ENCODE results near the gene KNTC1.
"Not testable (repeated sequence)": the region's sequence is repeated elsewhere in the genome, so short reads cannot be mapped to it uniquely, and the experiment has no call there.

Gene KNTC1

DNA sequence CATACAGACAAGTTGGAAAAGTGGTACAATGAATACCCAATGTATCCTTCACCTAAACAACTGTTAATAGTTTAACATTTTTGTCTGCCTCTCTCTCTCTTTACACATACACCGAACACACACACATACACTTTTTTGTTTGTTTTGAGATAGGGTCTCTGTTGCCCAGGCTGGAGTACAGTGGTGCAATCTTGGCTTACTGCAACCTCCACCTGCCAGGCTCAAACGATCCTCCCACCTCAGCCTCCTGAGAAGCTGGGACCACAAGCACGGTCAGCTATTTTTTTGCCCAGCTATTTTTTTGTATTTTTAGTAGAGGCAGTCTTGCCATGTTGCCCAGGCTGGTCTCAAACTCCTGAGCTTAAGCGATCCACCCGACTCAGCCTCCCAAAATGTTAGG lies 43.1 kb upstream of the KNTC1 start:
- TF ChIP-seq POLR2AphosphoS5 (IDR thresholded peaks at IDR 0.05; ENCODE audit: low read depth): no peak
- no peak for TF ChIP-seq GABPA (IDR thresholded peaks at IDR 0.05; ENCODE audit: low read depth)
- no peak for TF ChIP-seq SPI1 (IDR thresholded peaks at IDR 0.05; ENCODE audit: borderline replicate concordance, low read depth)
- TF ChIP-seq, protein P1, sequence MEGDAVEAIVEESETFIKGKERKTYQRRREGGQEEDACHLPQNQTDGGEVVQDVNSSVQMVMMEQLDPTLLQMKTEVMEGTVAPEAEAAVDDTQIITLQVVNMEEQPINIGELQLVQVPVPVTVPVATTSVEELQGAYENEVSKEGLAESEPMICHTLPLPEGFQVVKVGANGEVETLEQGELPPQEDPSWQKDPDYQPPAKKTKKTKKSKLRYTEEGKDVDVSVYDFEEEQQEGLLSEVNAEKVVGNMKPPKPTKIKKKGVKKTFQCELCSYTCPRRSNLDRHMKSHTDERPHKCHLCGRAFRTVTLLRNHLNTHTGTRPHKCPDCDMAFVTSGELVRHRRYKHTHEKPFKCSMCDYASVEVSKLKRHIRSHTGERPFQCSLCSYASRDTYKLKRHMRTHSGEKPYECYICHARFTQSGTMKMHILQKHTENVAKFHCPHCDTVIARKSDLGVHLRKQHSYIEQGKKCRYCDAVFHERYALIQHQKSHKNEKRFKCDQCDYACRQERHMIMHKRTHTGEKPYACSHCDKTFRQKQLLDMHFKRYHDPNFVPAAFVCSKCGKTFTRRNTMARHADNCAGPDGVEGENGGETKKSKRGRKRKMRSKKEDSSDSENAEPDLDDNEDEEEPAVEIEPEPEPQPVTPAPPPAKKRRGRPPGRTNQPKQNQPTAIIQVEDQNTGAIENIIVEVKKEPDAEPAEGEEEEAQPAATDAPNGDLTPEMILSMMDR (IDR thresholded peaks at IDR 0.05; ENCODE audit: insufficient read depth, low read length): no peak
- TF ChIP-seq, protein P2, sequence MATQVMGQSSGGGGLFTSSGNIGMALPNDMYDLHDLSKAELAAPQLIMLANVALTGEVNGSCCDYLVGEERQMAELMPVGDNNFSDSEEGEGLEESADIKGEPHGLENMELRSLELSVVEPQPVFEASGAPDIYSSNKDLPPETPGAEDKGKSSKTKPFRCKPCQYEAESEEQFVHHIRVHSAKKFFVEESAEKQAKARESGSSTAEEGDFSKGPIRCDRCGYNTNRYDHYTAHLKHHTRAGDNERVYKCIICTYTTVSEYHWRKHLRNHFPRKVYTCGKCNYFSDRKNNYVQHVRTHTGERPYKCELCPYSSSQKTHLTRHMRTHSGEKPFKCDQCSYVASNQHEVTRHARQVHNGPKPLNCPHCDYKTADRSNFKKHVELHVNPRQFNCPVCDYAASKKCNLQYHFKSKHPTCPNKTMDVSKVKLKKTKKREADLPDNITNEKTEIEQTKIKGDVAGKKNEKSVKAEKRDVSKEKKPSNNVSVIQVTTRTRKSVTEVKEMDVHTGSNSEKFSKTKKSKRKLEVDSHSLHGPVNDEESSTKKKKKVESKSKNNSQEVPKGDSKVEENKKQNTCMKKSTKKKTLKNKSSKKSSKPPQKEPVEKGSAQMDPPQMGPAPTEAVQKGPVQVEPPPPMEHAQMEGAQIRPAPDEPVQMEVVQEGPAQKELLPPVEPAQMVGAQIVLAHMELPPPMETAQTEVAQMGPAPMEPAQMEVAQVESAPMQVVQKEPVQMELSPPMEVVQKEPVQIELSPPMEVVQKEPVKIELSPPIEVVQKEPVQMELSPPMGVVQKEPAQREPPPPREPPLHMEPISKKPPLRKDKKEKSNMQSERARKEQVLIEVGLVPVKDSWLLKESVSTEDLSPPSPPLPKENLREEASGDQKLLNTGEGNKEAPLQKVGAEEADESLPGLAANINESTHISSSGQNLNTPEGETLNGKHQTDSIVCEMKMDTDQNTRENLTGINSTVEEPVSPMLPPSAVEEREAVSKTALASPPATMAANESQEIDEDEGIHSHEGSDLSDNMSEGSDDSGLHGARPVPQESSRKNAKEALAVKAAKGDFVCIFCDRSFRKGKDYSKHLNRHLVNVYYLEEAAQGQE (IDR thresholded peaks at IDR 0.05; ENCODE audit: insufficient replicate concordance, low read depth): no peak
- Histone ChIP-seq H3K4me3 (replicated peaks; ENCODE audit: insufficient read depth, low read length) (no peak overlapping the region), H3K27ac (replicated peaks) (no peak overlapping the region), H3K27me3 (ENCODE audit: insufficient read depth, poor library complexity, severe bottlenecking) (no peaks in the 10 kb centered on the region)
- DNase-seq (ENCODE audit: low read depth in 1 of 2, low spot score in 1 of 2): no peak

DNA sequence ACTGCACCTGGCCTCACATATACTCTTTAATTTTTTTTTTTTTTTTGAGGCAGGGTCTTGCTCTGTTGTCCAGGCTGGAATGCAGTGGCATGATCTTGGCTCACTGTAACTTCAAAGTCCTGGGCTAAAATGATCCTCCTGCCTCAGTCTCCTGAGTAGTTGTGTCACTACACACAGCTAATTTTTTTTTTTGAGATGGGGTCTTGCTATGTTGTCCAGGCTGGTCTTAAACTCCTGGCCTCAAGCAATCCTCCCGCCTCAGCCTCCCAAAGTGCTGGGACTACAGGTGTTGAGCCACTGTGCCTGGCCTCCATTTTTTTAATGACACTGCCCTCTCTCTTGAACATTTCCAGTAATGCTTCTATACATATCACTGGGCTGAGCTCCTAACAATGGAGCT lies 42.7 kb upstream of the KNTC1 start:
- H3K4me3 ChIP-seq (replicated peaks; ENCODE audit: insufficient read depth, low read length); H3K27ac ChIP-seq (replicated peaks); H3K27me3 ChIP-seq (ENCODE audit: insufficient read depth, poor library complexity, severe bottlenecking); DNase-seq (ENCODE audit: low read depth in 1 of 2, low spot score in 1 of 2): not testable (repeated sequence)

DNA sequence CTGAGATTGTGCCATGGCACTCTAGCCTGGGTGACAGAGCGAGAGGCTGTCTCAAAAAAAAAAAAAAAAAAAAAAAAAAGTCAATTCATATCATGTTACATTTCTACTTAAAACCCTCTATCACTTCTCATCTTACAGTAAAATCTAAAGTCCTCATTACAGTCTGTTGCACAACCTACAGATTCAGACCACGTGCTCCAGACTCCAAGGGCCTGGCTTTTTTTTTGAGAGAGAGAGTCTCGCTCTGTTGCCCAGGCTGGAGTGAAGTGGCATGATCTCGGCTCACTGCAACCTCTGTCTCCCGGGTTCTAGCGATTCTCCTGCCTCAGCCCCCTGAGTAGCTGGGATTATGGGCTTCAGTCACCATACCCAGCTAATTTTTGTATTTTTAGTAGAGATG lies 40.7 kb upstream of the KNTC1 start:
- not testable (repeated sequence) for H3K27ac ChIP-seq (replicated peaks); H3K4me3 ChIP-seq (replicated peaks; ENCODE audit: insufficient read depth, low read length); DNase-seq (ENCODE audit: low read depth in 1 of 2, low spot score in 1 of 2); H3K27me3 ChIP-seq (ENCODE audit: insufficient read depth, poor library complexity, severe bottlenecking)

DNA sequence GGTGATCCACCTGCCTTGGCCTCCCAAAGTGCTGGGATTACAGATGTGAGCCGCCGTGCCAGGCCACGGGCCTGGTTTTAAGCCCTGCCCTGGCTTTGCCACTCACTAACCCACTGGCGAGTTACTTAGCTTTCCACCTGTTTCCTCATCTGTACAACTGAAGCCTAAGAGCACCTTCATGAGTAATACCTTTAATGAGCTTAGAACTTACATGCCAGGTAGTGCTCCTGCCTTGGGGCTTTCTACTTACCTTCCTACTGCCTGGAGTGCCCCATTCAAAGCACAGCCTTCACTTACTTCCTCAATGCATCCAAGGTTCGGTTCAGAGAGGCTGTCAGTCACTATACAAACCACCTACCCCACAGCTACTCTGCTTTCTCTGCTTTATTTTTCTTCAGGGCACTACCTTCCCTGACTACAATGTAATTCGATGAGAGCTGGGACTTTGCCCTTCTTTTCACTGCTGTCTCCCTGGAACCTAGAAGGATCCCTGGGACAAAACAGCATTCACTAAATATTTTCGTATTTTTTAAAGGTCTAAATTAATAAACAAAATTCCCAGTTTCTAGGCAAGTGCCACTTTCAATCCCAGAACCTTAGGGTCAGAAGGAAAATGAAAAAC lies 40.1 kb upstream of the KNTC1 start:
- Histone ChIP-seq H3K27me3 (ENCODE audit: insufficient read depth, poor library complexity, severe bottlenecking) (no peaks in the 10 kb centered on the region), H3K27ac (replicated peaks) (no peak overlapping the region), H3K4me3 (replicated peaks; ENCODE audit: insufficient read depth, low read length) (no peak overlapping the region)
- TF ChIP-seq POLR2AphosphoS5 (IDR thresholded peaks at IDR 0.05; ENCODE audit: low read depth): no peak
- TF ChIP-seq, protein P2 (IDR thresholded peaks at IDR 0.05; ENCODE audit: insufficient replicate concordance, low read depth): no peak
- TF ChIP-seq, protein P1 (IDR thresholded peaks at IDR 0.05; ENCODE audit: insufficient read depth, low read length): no peak
- TF ChIP-seq GABPA (IDR thresholded peaks at IDR 0.05; ENCODE audit: low read depth): no peak
- TF ChIP-seq SPI1 (IDR thresholded peaks at IDR 0.05; ENCODE audit: borderline replicate concordance, low read depth): no peak
- DNase-seq (ENCODE audit: low read depth in 1 of 2, low spot score in 1 of 2): no peak

DNA sequence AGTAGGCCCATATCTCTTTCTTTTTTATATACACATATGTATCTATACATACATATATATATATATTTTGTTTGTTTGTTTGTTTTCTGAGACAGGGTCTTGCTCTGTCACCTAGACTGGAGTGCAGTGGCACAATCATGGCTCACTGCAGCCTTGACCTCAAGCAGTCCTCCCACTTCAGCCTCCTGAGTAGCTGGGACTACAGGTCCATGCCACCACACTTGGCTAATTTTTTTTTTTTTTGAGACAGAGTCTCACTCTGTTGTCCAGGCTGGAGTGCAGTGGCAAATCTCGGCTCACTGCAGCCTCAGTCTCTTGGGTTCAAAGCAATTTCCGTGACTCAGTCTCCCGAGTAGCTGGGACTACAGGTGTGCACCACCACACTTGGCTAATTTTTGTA lies 39.2 kb upstream of the KNTC1 start:
- not testable (repeated sequence) for H3K4me3 ChIP-seq (replicated peaks; ENCODE audit: insufficient read depth, low read length); DNase-seq (ENCODE audit: low read depth in 1 of 2, low spot score in 1 of 2); H3K27me3 ChIP-seq (ENCODE audit: insufficient read depth, poor library complexity, severe bottlenecking); H3K27ac ChIP-seq (replicated peaks)

All from HL-60 (cell line).